Measurements from ENCODE around the gene TAF15.

The TAF15 gene

DNA sequence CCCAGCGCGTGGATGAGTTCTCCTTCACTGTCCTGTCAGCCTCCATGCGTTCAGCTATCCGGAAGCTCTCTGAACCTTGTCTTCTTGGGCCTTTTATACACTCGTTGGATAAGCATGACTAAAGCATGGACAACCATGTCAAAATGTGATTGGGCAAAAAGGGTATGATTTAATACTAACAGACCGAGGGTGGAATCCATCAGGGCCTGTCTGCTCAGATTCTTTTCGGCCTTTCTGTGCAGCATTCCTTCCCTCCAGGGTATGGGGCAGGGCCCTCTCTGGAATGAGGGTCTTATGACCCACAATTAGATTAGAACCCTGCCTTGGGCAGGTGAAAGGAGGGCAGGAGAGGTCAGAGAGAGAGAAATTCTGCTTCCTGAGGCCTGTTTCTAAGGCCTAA is 84.9 kb downstream of the TAF15 start:
- CTCF ChIA-PET, result interaction anchor here (2.1 kb wide), 1 partner anchor 37 kb away, joined by 5 read pairs; no protein-coding TSS in a partner anchor
- POLR2A ChIA-PET, result interaction anchor here (1.2 kb wide), 1 partner anchor 15 kb away, joined by 3 read pairs; no protein-coding TSS in a partner anchor
- TF ChIP-seq, protein P1, sequence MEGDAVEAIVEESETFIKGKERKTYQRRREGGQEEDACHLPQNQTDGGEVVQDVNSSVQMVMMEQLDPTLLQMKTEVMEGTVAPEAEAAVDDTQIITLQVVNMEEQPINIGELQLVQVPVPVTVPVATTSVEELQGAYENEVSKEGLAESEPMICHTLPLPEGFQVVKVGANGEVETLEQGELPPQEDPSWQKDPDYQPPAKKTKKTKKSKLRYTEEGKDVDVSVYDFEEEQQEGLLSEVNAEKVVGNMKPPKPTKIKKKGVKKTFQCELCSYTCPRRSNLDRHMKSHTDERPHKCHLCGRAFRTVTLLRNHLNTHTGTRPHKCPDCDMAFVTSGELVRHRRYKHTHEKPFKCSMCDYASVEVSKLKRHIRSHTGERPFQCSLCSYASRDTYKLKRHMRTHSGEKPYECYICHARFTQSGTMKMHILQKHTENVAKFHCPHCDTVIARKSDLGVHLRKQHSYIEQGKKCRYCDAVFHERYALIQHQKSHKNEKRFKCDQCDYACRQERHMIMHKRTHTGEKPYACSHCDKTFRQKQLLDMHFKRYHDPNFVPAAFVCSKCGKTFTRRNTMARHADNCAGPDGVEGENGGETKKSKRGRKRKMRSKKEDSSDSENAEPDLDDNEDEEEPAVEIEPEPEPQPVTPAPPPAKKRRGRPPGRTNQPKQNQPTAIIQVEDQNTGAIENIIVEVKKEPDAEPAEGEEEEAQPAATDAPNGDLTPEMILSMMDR (IDR thresholded peaks at IDR 0.05; ENCODE audit: control extremely low read depth, extremely low read depth, low read depth, missing control alignments), result no peak
- no peak for DNase-seq (ENCODE audit: extremely low spot score)

DNA sequence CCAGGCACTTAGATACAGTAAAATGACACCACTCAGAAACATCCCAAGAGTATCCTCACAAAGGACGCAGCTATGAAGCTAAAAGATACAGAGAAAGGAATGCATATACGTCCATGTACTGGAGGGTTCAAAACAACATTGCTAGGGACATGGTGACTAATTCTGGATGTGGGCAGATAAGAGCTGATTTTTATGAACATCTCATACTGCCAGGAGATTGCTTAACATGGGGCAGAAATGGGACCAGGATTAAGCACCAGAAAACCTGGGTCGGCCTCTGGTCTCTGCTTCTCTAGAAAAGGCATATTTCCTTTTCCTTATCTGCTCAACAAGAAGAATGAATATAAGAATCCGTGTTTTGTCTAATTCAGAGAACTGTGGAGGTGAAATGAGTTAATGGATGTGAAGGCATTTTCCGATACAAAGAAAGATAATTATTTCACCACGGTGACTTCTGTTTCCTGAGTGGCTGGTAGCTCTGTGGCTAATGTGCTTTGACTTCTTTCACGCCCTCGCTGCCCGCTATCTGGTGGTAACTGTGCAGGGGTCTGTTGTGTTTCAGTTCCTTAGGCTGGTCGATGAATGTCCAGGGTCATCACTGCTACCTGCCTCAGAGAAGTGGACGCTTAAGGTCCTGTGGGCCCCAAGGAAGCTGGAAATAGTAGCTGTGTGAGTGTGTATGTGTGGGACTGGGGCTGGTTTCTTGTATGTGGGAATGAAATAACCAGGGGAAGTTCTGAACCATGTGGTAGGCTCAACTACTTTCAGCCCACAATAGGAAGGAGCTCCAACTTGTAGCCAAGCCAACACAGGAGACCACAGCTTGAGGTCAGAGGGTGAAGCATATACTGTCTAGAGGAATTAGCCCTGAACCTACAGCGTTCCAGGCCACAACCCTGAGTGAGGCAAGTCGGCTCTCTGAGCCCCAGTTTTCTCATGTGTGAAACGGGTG is 86.6 kb downstream of the TAF15 start:
- CTCF ChIA-PET, result interaction anchor here (0.8 to 1.4 kb wide), 5 partner anchors 9 to 27 kb away, joined by 3 to 4 read pairs (median 3); partner anchors contain the start of genes CCL5 and HEATR9
- POLR2A ChIA-PET, result interaction anchor here (0.7 kb wide), 1 partner anchor 16 kb away, joined by 7 read pairs; the partner anchor contains the start of gene CCL5
- peak; percentile 47 for DNase-seq (ENCODE audit: extremely low spot score)
- TF ChIP-seq, protein P1 (IDR thresholded peaks at IDR 0.05; ENCODE audit: control extremely low read depth, extremely low read depth, low read depth, missing control alignments), result no peak

Data from GM10248 (cell line).